Breast epithelium (tissue), 4 donors: Measurements from ENCODE around the gene SH3BP5. TPM values are rescaled to one million over a fixed set of nuclear protein-coding genes. Genes with fewer than 3 reads are reported as not detected.

Source experiments
- DNase-seq, 2 donors: peaks; one replicate each; pipeline ENCODE4 v3.0.0-alpha.2; 2019; ENCODE audit warnings: low spot score in 2 of 2
- H3K27ac ChIP-seq, 2 donors: fragments of 200-600 bp; sonication (generic) in 1 of 2; one replicate each; pipeline ENCODE4 v1.5.1; 2016 to 2019; ENCODE audit warnings: mild to moderate bottlenecking in 1 of 2
- H3K27me3 ChIP-seq, 2 donors: fragments of 200-600 bp; sonication (generic) in 1 of 2; one replicate each; pipeline versions ENCODE4 v1.5.1 to v1.6.0; 2017 to 2019; ENCODE audit warnings: control low read depth in 1 of 2, mild to moderate bottlenecking in 1 of 2
- H3K36me3 ChIP-seq: fragments of 200-600 bp; one replicate; pipeline ENCODE4 v1.5.1; 2019
- H3K4me1 ChIP-seq, 2 donors: fragments of 200-600 bp; sonication (generic); one replicate each; pipeline ENCODE4 v1.5.1; 2016 to 2019; ENCODE audit warnings: control low read depth in 1 of 2
- H3K4me3 ChIP-seq, 3 donors: fragments of 200-600 bp; sonication (generic); 1 replicate in 2 of 3; 2 replicates in 1 of 3; pipeline ENCODE4 v1.5.1; 2016 to 2019; ENCODE audit warnings: mild to moderate bottlenecking in 3 of 3, moderate library complexity in 2 of 3
- H3K9me3 ChIP-seq, 2 donors: fragments of 200-600 bp; sonication (generic) in 1 of 2; one replicate each; pipeline ENCODE4 v1.5.1; 2016 to 2019; ENCODE audit warnings: control low read depth in 1 of 2
- POLR2A ChIP-seq: fragments of 450-650 bp; IDR thresholded peaks from one replicate; pipeline ENCODE4 v1.6.1; 2016; ENCODE audit warnings: antibody characterized with exemption, mild to moderate bottlenecking, moderate library complexity
- POLR2AphosphoS5 ChIP-seq, 3 donors: sonication (generic); formaldehyde crosslinking; IDR thresholded peaks; one replicate each; pipeline ENCODE4 v1.6.1; 2017; ENCODE audit warnings: antibody characterized with exemption in 3 of 3
- intact Hi-C: fragments of 100-400 bp; cut with DNase I; formaldehyde crosslinking; loops from one replicate; pipeline ENCODE4 v1.15.1; 2023; ENCODE audit warnings: low total_unique reads
- total RNA-seq, 3 donors: library from RNA; depleted of rRNA; stranded (reverse); fragments of >200 nt; gene quantifications; one replicate each; pipeline ENCODE4 v1.1.0, GENCODE V29; 2016
- TF ChIP-seq, protein P1 (sequence below), 3 donors: fragments of 450-650 bp; IDR thresholded peaks; one replicate each; pipeline ENCODE4 v1.5.1; 2016 to 2017; ENCODE audit warnings: antibody characterized with exemption in 3 of 3, mild to moderate bottlenecking in 3 of 3, moderate library complexity in 3 of 3

The SH3BP5 gene
- total RNA-seq, 3 donors from 2014 or later, result 56.9 to 96.2 (median 83.2) TPM

GRCh38 chr3:15325228-15325627 lies 7.2 kb downstream of the SH3BP5 start:
- intact Hi-C loops, result no loop called here
- peak overlapping the region in 1 of 3 donors; percentile 17 for H3K4me3 ChIP-seq

GRCh38 chr3:15324379-15324808 lies 8.0 kb downstream of the SH3BP5 start:
- TF ChIP-seq POLR2AphosphoS5 (IDR thresholded peaks at IDR 0.05) (no peak), POLR2A (no peak)
- TF ChIP-seq, protein P1, sequence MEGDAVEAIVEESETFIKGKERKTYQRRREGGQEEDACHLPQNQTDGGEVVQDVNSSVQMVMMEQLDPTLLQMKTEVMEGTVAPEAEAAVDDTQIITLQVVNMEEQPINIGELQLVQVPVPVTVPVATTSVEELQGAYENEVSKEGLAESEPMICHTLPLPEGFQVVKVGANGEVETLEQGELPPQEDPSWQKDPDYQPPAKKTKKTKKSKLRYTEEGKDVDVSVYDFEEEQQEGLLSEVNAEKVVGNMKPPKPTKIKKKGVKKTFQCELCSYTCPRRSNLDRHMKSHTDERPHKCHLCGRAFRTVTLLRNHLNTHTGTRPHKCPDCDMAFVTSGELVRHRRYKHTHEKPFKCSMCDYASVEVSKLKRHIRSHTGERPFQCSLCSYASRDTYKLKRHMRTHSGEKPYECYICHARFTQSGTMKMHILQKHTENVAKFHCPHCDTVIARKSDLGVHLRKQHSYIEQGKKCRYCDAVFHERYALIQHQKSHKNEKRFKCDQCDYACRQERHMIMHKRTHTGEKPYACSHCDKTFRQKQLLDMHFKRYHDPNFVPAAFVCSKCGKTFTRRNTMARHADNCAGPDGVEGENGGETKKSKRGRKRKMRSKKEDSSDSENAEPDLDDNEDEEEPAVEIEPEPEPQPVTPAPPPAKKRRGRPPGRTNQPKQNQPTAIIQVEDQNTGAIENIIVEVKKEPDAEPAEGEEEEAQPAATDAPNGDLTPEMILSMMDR (IDR thresholded peaks at IDR 0.05), result no peak
- H3K27ac ChIP-seq, result peak overlapping the region; percentile 66 to 92
- no peaks in the 10 kb centered on the region for H3K27me3 ChIP-seq
- peak overlapping the region in 1 of 3 donors; percentile 26 for H3K4me3 ChIP-seq
- intact Hi-C loops, result no loop called here
- peaks cover 12 to 53% of the 10 kb centered on the region in 2 donors for H3K4me1 ChIP-seq
- no peaks in the 10 kb centered on the region for H3K9me3 ChIP-seq
- no peaks in the 10 kb centered on the region for H3K36me3 ChIP-seq
- no peak for DNase-seq

More at GRCh38 chr3:15325228-15325627, 7.2 kb downstream of the SH3BP5 start:
- H3K36me3 ChIP-seq, result no peaks in the 10 kb centered on the region
- H3K4me1 ChIP-seq, result peaks cover 12 to 45% of the 10 kb centered on the region in 2 donors
- TF ChIP-seq POLR2A, result no peak
- no peak for TF ChIP-seq POLR2AphosphoS5 (IDR thresholded peaks at IDR 0.05)
- TF ChIP-seq, protein P1 (IDR thresholded peaks at IDR 0.05), result no peak
- no peaks in the 10 kb centered on the region for H3K9me3 ChIP-seq
- no peak for DNase-seq
- no peaks in the 10 kb centered on the region for H3K27me3 ChIP-seq
- peak overlapping the region; percentile 92 to 96 for H3K27ac ChIP-seq

DNA sequence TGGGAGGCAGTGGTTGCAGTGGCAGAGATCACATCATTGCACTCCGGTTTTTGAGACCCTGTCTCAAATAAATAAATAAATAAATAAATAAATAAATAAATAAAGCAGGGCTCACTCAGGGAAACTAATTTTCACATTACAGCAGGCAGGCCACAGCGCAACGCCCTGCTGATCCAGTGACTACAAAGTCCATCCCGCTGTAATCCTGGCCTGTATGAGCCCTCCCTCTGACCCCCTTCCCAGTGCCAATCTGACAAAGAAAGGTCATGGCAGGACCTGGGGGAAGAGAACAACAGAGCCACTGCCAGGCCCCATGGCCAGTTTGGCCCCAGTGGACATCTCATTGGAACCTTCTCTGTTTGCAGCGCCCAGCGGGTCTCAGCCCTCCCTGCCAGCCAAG lies 9.3 kb downstream of the SH3BP5 start:
- H3K4me3 ChIP-seq, result no peak overlapping the region
- peaks cover 5 to 48% of the 10 kb centered on the region in 2 donors for H3K4me1 ChIP-seq
- no peaks in the 10 kb centered on the region for H3K36me3 ChIP-seq
- no peaks in the 10 kb centered on the region for H3K9me3 ChIP-seq
- TF ChIP-seq POLR2AphosphoS5 (IDR thresholded peaks at IDR 0.05), result no peak
- TF ChIP-seq, protein P1 (IDR thresholded peaks at IDR 0.05), result no peak
- no peak for TF ChIP-seq POLR2A
- intact Hi-C loops, result no loop called here
- no peaks in the 10 kb centered on the region for H3K27me3 ChIP-seq
- no peak for DNase-seq
- peak overlapping the region; percentile 66 to 92 for H3K27ac ChIP-seq

DNA sequence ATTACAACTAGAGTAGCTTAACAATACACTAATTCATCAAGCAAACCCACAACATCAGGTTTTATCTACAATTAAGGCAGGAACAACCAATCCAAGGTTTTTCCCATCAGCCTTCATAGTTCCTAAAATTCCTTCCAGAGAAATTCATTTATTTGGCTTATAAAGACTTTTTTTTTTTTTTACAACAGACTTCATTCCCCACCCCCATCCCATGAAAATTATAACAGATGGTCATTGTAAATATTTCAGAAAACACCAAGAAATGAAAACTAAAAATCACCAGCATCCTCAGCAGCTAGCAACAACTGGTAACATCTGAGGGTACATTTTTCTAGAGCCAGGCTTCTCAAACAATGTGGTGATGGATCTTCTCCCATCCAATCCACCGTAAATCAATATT lies 11.0 kb downstream of the SH3BP5 start:
- Histone ChIP-seq H3K9me3 (no peaks in the 10 kb centered on the region), H3K27me3 (no peaks in the 10 kb centered on the region), H3K4me3 (no peak overlapping the region), H3K4me1 (peaks cover 5 to 45% of the 10 kb centered on the region in 2 donors), H3K36me3 (no peaks in the 10 kb centered on the region), H3K27ac (peak overlapping the region; percentile 38 to 92)
- no peak for DNase-seq
- intact Hi-C loops, result no loop called here
- TF ChIP-seq, protein P1 (IDR thresholded peaks at IDR 0.05), result no peak
- no peak for TF ChIP-seq POLR2A
- TF ChIP-seq POLR2AphosphoS5 (IDR thresholded peaks at IDR 0.05), result no peak

DNA sequence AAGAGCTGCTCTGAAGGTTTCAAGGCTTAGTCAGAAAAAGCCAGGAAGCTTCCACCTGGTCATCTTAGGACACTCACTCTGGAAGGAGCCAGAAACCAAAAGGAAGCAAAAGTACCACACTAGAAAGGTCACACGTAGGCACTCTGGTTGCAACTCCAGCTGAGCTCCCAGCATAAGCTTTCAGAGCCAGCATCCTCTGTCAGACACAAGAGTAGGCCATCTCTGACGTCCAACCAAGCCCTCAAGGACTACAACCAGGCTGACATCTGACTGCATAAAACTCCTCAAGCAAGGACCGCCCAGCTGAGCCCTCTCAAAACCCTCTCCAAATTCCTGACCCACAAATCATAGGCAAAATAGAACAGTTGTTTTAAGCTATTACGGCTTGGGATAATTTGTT lies 12.8 kb downstream of the SH3BP5 start:
- DNase-seq, result no peak
- no peaks in the 10 kb centered on the region for H3K9me3 ChIP-seq
- TF ChIP-seq, protein P1 (IDR thresholded peaks at IDR 0.05), result no peak
- TF ChIP-seq POLR2A (no peak), POLR2AphosphoS5 (IDR thresholded peaks at IDR 0.05) (peak in 1 of 3 donors; percentile 55)
- H3K27ac ChIP-seq, result peak overlapping the region; percentile 68 to 92
- no peaks in the 10 kb centered on the region for H3K36me3 ChIP-seq
- H3K4me3 ChIP-seq, result no peak overlapping the region
- intact Hi-C loops, result no loop called here
- peaks cover 3 to 33% of the 10 kb centered on the region in 2 donors for H3K4me1 ChIP-seq
- H3K27me3 ChIP-seq, result no peaks in the 10 kb centered on the region
